ENCODE measurements around the gene APCS. TPM values are rescaled to one million over a fixed set of nuclear protein-coding genes. Genes with fewer than 3 reads are reported as not detected.
A peak's percentile ranks its signal among the peaks of the same experiment; 100 is the strongest.

APCS gene
- total RNA-seq, 1 experiment from 2014 or later, result 0.42 TPM

DNA sequence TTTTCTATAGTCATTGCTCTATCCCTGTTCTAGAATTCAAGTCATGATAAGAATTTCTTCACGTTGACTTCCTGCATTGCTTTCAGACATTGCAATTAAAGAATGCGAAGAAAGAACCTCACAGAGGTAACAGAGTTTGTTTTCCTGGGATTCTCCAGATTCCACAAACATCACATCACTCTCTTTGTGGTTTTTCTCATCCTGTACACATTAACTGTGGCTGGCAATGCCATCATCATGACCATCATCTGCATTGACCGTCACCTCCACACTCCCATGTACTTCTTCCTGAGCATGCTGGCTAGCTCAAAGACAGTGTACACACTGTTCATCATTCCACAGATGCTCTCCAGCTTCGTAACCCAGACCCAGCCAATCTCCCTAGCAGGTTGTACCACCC, 10.6 kb downstream of the APCS start:
- DNase-seq (ENCODE audit: low read depth, low spot score), result no peak
- intact Hi-C loops (cut with micrococcal nuclease), result no loop called here
- H3K27ac ChIP-seq (ENCODE audit: low read depth, low read length), result no peak overlapping the region

More for the DNA sequence above, 10.6 kb downstream of the APCS start:
- H3K4me1 ChIP-seq (ENCODE audit: control insufficient read depth in 1 of 2, insufficient read depth in 2 of 2, low read length in 2 of 2), result peaks cover 0 to 7% of the 10 kb centered on the region in 2 experiments; a peak in 1 of 4 replicates
- no peaks in the 10 kb centered on the region for H3K79me2 ChIP-seq (ENCODE audit: insufficient read depth, low read length)
- no TSS peak for BruUV-seq (replicated peaks)
- H3K4me2 ChIP-seq (ENCODE audit: low read length), result peak overlapping the region; percentile 12; the same call in 1 of the 2 replicates
- TF ChIP-seq, protein P1, sequence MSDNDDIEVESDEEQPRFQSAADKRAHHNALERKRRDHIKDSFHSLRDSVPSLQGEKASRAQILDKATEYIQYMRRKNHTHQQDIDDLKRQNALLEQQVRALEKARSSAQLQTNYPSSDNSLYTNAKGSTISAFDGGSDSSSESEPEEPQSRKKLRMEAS (IDR thresholded peaks at IDR 0.05), result no peak
- TF ChIP-seq RAD21 (IDR thresholded peaks at IDR 0.05; ENCODE audit: low read depth) (no peak), ELF1 (IDR thresholded peaks at IDR 0.05; ENCODE audit: borderline replicate concordance, low read depth) (no peak), TCF7L2 (IDR thresholded peaks at IDR 0.05; ENCODE audit: borderline replicate concordance, extremely low read depth, insufficient read depth, insufficient read length) (no peak), ZNF274 (IDR thresholded peaks at IDR 0.05; ENCODE audit: low read depth, low read length) (no peak), SIN3A (IDR thresholded peaks at IDR 0.05; ENCODE audit: low read depth) (no peak), CBX3 (IDR thresholded peaks at IDR 0.05; ENCODE audit: low read depth) (no peak), POLR2AphosphoS5 (IDR thresholded peaks at IDR 0.05; ENCODE audit: low read depth, low read length) (no peak), YY1 (IDR thresholded peaks at IDR 0.05; ENCODE audit: extremely low read depth, insufficient replicate concordance, low read depth, low read length) (no peak), POLR2A (IDR thresholded peaks at IDR 0.05; ENCODE audit: borderline replicate concordance, extremely low read depth, insufficient read depth, insufficient read length) (no peak), EGR1 (IDR thresholded peaks at IDR 0.05; ENCODE audit: low read depth) (no peak), CEBPB (IDR thresholded peaks at IDR 0.05; ENCODE audit: low read depth) (no peak), REST (IDR thresholded peaks at IDR 0.05; ENCODE audit: low read depth) (no peak)
- TF ChIP-seq, protein P2, sequence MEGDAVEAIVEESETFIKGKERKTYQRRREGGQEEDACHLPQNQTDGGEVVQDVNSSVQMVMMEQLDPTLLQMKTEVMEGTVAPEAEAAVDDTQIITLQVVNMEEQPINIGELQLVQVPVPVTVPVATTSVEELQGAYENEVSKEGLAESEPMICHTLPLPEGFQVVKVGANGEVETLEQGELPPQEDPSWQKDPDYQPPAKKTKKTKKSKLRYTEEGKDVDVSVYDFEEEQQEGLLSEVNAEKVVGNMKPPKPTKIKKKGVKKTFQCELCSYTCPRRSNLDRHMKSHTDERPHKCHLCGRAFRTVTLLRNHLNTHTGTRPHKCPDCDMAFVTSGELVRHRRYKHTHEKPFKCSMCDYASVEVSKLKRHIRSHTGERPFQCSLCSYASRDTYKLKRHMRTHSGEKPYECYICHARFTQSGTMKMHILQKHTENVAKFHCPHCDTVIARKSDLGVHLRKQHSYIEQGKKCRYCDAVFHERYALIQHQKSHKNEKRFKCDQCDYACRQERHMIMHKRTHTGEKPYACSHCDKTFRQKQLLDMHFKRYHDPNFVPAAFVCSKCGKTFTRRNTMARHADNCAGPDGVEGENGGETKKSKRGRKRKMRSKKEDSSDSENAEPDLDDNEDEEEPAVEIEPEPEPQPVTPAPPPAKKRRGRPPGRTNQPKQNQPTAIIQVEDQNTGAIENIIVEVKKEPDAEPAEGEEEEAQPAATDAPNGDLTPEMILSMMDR (IDR thresholded peaks at IDR 0.05 in 2 of 3, conservative IDR thresholded peaks at IDR 0.05 in 1 of 3; ENCODE audit: borderline replicate concordance in 1 of 3, insufficient read depth in 1 of 3, low read depth in 2 of 3, low read length in 2 of 3), result no peak
- TF ChIP-seq, protein P3, sequence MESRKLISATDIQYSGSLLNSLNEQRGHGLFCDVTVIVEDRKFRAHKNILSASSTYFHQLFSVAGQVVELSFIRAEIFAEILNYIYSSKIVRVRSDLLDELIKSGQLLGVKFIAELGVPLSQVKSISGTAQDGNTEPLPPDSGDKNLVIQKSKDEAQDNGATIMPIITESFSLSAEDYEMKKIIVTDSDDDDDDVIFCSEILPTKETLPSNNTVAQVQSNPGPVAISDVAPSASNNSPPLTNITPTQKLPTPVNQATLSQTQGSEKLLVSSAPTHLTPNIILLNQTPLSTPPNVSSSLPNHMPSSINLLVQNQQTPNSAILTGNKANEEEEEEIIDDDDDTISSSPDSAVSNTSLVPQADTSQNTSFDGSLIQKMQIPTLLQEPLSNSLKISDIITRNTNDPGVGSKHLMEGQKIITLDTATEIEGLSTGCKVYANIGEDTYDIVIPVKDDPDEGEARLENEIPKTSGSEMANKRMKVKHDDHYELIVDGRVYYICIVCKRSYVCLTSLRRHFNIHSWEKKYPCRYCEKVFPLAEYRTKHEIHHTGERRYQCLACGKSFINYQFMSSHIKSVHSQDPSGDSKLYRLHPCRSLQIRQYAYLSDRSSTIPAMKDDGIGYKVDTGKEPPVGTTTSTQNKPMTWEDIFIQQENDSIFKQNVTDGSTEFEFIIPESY (IDR thresholded peaks at IDR 0.05; ENCODE audit: extremely low read depth, insufficient replicate concordance, low read length), result no peak
- H3K36me3 ChIP-seq (ENCODE audit: control insufficient read depth in 1 of 2, insufficient read depth in 2 of 2, low read length in 2 of 2), result no peaks in the 10 kb centered on the region
- no peaks in the 10 kb centered on the region for H3K9me3 ChIP-seq (ENCODE audit: control insufficient read depth in 1 of 2, insufficient read depth in 1 of 2, low read depth in 1 of 2, low read length in 2 of 2)
- H3K9ac ChIP-seq (ENCODE audit: low read length), result no peak overlapping the region
- H3K4me3 ChIP-seq (replicated peaks in 1 of 2; ENCODE audit: low read depth in 1 of 2, low read length in 2 of 2), result no peak overlapping the region
- ChIA-PET CTCF (no interaction called here), POLR2A (no interaction called here), RAD21 (ENCODE audit: low non-redundant PET in 1 of 2, low total read pairs in 2 of 2, uncharacterized antibody in 2 of 2, unreplicated experiment in 2 of 2) (no interaction called here)
- no peaks in the 10 kb centered on the region for H4K20me1 ChIP-seq (ENCODE audit: insufficient read depth)
- H2AFZ ChIP-seq (ENCODE audit: low read depth, low read length, poor library complexity, severe bottlenecking), result no peak overlapping the region
- H3K27me3 ChIP-seq (ENCODE audit: insufficient read depth, low read length), result peaks cover 10% of the 10 kb centered on the region
- no peaks in the 10 kb centered on the region for H3K9me2 ChIP-seq (ENCODE audit: insufficient read depth)
- peak; percentile 50; the same call in 1 of the 2 replicates for ATAC-seq

Data from HCT116 (cell line).